Measurements from ENCODE around the gene CDKN1B. TPM values are rescaled to one million over a fixed set of nuclear protein-coding genes. Genes with fewer than 3 reads are reported as not detected.
A peak's percentile ranks its signal among the peaks of the same experiment; 100 is the strongest.

CDKN1B gene
- total RNA-seq, 1 donor from 2014 or later = 84.2 TPM

- no peaks in the 10 kb centered on the region for H3K36me3 Mint-ChIP-seq
- Histone ChIP-seq H3K9me3 (ENCODE audit: low read depth) (no peaks in the 10 kb centered on the region), H3K4me1 (peaks cover 38% of the 10 kb centered on the region), H3K9ac (no peak overlapping the region), H3K4me3 (no peak overlapping the region), H4K20me1 (ENCODE audit: low read depth) (no peaks in the 10 kb centered on the region), H3K36me3 (no peaks in the 10 kb centered on the region), H3K79me2 (ENCODE audit: low read depth) (no peaks in the 10 kb centered on the region), H3K27me3 (no peaks in the 10 kb centered on the region), H3K4me2 (no peak overlapping the region), H2AFZ (replicated peaks) (no peak overlapping the region), H3F3A (ENCODE audit: low read depth) (peaks cover 26% of the 10 kb centered on the region), H3K27ac (no peak overlapping the region)
- H3K27ac Mint-ChIP-seq = no peak overlapping the region
- H3K27me3 Mint-ChIP-seq (ENCODE audit: insufficient read depth, low read depth) = no peaks in the 10 kb centered on the region
- peaks cover 15% of the 10 kb centered on the region for H3K4me1 Mint-ChIP-seq
- TF ChIP-seq CTCF (IDR thresholded peaks at IDR 0.05) (peak; percentile 100), EZH2phosphoT487 (IDR thresholded peaks at IDR 0.05) (no peak), EZH2 (IDR thresholded peaks at IDR 0.05) (no peak)
- H3K4me3 Mint-ChIP-seq = no peak overlapping the region
- peak; percentile 94 for DNase-seq (ENCODE audit: low spot score)
- no peaks in the 10 kb centered on the region for H3K9me3 Mint-ChIP-seq
These were observed 12.5 kb upstream of the CDKN1B start for GRCh38 chr12:12704593-12705230.

- Histone ChIP-seq H3K9me3 (ENCODE audit: low read depth) (no peaks in the 10 kb centered on the region), H2AFZ (replicated peaks) (no peak overlapping the region), H3K27me3 (no peaks in the 10 kb centered on the region), H4K20me1 (ENCODE audit: low read depth) (no peaks in the 10 kb centered on the region), H3F3A (ENCODE audit: low read depth) (peaks cover 17% of the 10 kb centered on the region), H3K4me1 (peaks cover 31% of the 10 kb centered on the region), H3K4me3 (no peak overlapping the region), H3K27ac (no peak overlapping the region), H3K9ac (no peak overlapping the region), H3K36me3 (no peaks in the 10 kb centered on the region), H3K4me2 (no peak overlapping the region), H3K79me2 (ENCODE audit: low read depth) (no peaks in the 10 kb centered on the region)
- Mint-ChIP-seq H3K36me3 (no peaks in the 10 kb centered on the region), H3K4me1 (peaks cover 15% of the 10 kb centered on the region), H3K9me3 (no peaks in the 10 kb centered on the region), H3K4me3 (no peak overlapping the region), H3K27me3 (ENCODE audit: insufficient read depth, low read depth) (peaks cover 2% of the 10 kb centered on the region), H3K27ac (no peak overlapping the region)
- DNase-seq (ENCODE audit: low spot score) = no peak
- no peak for TF ChIP-seq CTCF (IDR thresholded peaks at IDR 0.05)
- no peak for TF ChIP-seq EZH2 (IDR thresholded peaks at IDR 0.05)
- no peak for TF ChIP-seq EZH2phosphoT487 (IDR thresholded peaks at IDR 0.05)
These were observed 11.2 kb upstream of the CDKN1B start for GRCh38 chr12:12705838-12706520.

GRCh38 chr12:12713932-12714275 is 3.3 kb upstream of the CDKN1B start:
- no peaks in the 10 kb centered on the region for H3K9me3 Mint-ChIP-seq
- no peak for DNase-seq (ENCODE audit: low spot score)
- Histone ChIP-seq H3K27ac (no peak overlapping the region), H3K4me3 (peak overlapping the region; percentile 3), H3K4me1 (peaks cover 31% of the 10 kb centered on the region), H3K79me2 (ENCODE audit: low read depth) (peaks cover 23% of the 10 kb centered on the region), H3K27me3 (no peaks in the 10 kb centered on the region), H4K20me1 (ENCODE audit: low read depth) (peaks cover 14% of the 10 kb centered on the region), H3K4me2 (peak overlapping the region; percentile 94), H3K36me3 (no peaks in the 10 kb centered on the region), H2AFZ (replicated peaks) (peak overlapping the region; percentile 8), H3K9ac (no peak overlapping the region), H3F3A (ENCODE audit: low read depth) (peaks cover 44% of the 10 kb centered on the region), H3K9me3 (ENCODE audit: low read depth) (no peaks in the 10 kb centered on the region)
- peak overlapping the region; percentile 4 for H3K27ac Mint-ChIP-seq
- H3K36me3 Mint-ChIP-seq = peaks cover 12% of the 10 kb centered on the region
- H3K4me3 Mint-ChIP-seq = peak overlapping the region; percentile 37
- H3K27me3 Mint-ChIP-seq (ENCODE audit: insufficient read depth, low read depth) = peaks cover 12% of the 10 kb centered on the region
- TF ChIP-seq EZH2 (IDR thresholded peaks at IDR 0.05) = no peak
- TF ChIP-seq EZH2phosphoT487 (IDR thresholded peaks at IDR 0.05) = no peak
- no peak for TF ChIP-seq CTCF (IDR thresholded peaks at IDR 0.05)
- H3K4me1 Mint-ChIP-seq = peaks cover 39% of the 10 kb centered on the region
